Large intestine (tissue), 12 donors: ENCODE data around the gene SERTM2. TPM values are rescaled to one million over a fixed set of nuclear protein-coding genes. Genes with fewer than 3 reads are reported as not detected.

Experiments used
- DNase-seq, 2 donors: peaks; one replicate each; pipeline versions ENCODE4 v3.0.0 to v3.0.0-alpha.2; 2013
- H3K27ac ChIP-seq: one replicate; pipeline ENCODE4 v1.5.1; 2013; ENCODE audit warnings: low read length
- H3K27me3 ChIP-seq: 2 replicates; pipeline ENCODE4 v1.6.1; 2013; ENCODE audit warnings: low read length; ENCODE audit not compliant: control insufficient read depth, insufficient read depth
- H3K36me3 ChIP-seq: 2 replicates; pipeline ENCODE4 v1.6.1; 2013; ENCODE audit warnings: low read length; ENCODE audit not compliant: control insufficient read depth, insufficient read depth
- H3K4me1 ChIP-seq: one replicate; pipeline ENCODE4 v1.6.1; 2013; ENCODE audit warnings: low read length; ENCODE audit not compliant: control insufficient read depth, insufficient read depth
- H3K4me3 ChIP-seq: one replicate; pipeline ENCODE4 v1.5.1; 2013; ENCODE audit warnings: low read length
- H3K9me3 ChIP-seq: one replicate; pipeline ENCODE4 v1.6.1; 2013; ENCODE audit warnings: mild to moderate bottlenecking, low read depth, low read length, moderate library complexity; ENCODE audit not compliant: control insufficient read depth
- WGBS: methylation state at CpG from one replicate; pipeline ENCODE4 v1.1.5; 2013; ENCODE audit warnings: low lambda C conversion rate; ENCODE audit not compliant: insufficient coverage; 5-methylcytosine and 5-hydroxymethylcytosine counted together
- long read RNA-seq, 11 donors: transcript quantifications; one replicate each; lab custom pipeline, GENCODE V29; 2026
- polyA plus RNA-seq: library from polyadenylated mRNA; unstranded; fragments of 120-200 nt; gene quantifications from one replicate; pipeline ENCODE4 v1.2.1, GENCODE V29; 2013

The SERTM2 gene
- polyA plus RNA-seq: 0.30 TPM
- long read RNA-seq, donor 1: 0 reads
- long read RNA-seq, donor 2: 0 reads
- long read RNA-seq, donor 3: 0 reads
- long read RNA-seq, donor 4: 0 reads
- long read RNA-seq, donor 5: 0 reads
- long read RNA-seq, donor 6: 0 reads
- long read RNA-seq, donor 7: 0 reads
- long read RNA-seq, donor 8, full-length matches to known transcripts: 1 of 1 reads
- long read RNA-seq, donor 8, partial matches to known transcripts: 0 of 1 reads
- long read RNA-seq, donor 8, other reads (novel, unspliced or antisense): 0 of 1 reads
- long read RNA-seq, donor 9: 0 reads
- long read RNA-seq, donor 10: 0 reads
- long read RNA-seq, donor 11: 0 reads

DNA sequence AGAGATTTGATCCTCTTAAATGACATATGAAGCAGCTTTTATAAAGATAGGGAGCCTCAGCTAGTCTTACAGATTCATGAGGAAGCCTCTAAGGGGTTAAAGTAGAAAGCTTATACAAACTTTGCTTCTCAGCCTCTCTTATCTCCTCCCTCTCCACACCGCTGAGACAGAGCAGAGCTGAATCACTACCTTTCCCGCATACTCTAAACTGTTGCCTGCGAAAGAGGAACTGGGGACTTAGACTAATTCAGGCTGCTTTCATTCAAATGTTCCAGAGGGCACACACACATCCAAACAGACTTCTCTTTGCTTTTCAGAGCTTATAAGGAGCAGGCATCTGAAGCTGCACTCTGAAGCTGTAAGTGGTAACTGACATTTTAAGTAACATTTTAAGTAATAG is at the start of gene SERTM2:
Gene SERTM2 (plus strand): TSS at position 169 of the 400 bp plus-strand sequence. CDS start 7,213 bp downstream, outside the sequence.
- H3K27ac ChIP-seq: no peak within 1 kb of the TSS
- H3K9me3 ChIP-seq: no peaks in the 10 kb centered on the region
- H3K4me1 ChIP-seq: no peaks in the 10 kb centered on the region
- no peak within 1 kb of the TSS for H3K4me3 ChIP-seq
- DNase-seq: no peak
- no peaks in the 10 kb centered on the region for H3K27me3 ChIP-seq
- H3K36me3 ChIP-seq: no peaks in the 10 kb centered on the region
- no CpG with 5 or more reads among the region's 3 CpGs for WGBS

DNA sequence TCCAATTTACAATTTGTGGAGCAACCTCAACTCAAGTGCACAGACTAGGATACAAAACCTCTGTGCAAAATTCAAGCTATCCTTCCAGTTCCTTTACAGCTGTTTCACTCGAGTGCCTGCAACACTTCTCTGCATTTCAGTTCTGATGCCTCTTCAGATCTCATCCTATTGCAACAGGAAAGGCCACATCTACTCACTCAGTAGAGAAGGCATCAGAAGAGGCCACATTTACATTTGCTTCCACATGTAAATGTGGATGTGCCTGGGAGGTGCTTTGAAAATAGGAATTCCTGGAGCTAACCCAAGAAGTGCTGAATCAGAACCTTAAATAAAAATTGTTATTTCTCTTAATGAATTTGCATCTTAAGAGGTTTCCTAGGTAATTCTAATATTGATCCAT is 45.8 kb upstream of the SERTM2 start:
- no peaks in the 10 kb centered on the region for H3K9me3 ChIP-seq

GRCh38 chrX:111467896-111468295 is 43.5 kb upstream of the SERTM2 start:
- no peaks in the 10 kb centered on the region for H3K27me3 ChIP-seq
- WGBS: no CpG with 5 or more reads among the region's 1 CpG
- H3K9me3 ChIP-seq: no peaks in the 10 kb centered on the region
- DNase-seq: no peak
- H3K36me3 ChIP-seq: no peaks in the 10 kb centered on the region
- H3K4me1 ChIP-seq: no peaks in the 10 kb centered on the region
- no peak overlapping the region for H3K27ac ChIP-seq
- no peak overlapping the region for H3K4me3 ChIP-seq

More for the DNA sequence above, 45.8 kb upstream of the SERTM2 start:
- no peak for DNase-seq
- Histone ChIP-seq H3K27ac (no peak overlapping the region), H3K4me3 (no peak overlapping the region), H3K27me3 (no peaks in the 10 kb centered on the region), H3K4me1 (no peaks in the 10 kb centered on the region), H3K36me3 (no peaks in the 10 kb centered on the region)
- WGBS: no CpG with 5 or more reads among the region's 1 CpG

DNA sequence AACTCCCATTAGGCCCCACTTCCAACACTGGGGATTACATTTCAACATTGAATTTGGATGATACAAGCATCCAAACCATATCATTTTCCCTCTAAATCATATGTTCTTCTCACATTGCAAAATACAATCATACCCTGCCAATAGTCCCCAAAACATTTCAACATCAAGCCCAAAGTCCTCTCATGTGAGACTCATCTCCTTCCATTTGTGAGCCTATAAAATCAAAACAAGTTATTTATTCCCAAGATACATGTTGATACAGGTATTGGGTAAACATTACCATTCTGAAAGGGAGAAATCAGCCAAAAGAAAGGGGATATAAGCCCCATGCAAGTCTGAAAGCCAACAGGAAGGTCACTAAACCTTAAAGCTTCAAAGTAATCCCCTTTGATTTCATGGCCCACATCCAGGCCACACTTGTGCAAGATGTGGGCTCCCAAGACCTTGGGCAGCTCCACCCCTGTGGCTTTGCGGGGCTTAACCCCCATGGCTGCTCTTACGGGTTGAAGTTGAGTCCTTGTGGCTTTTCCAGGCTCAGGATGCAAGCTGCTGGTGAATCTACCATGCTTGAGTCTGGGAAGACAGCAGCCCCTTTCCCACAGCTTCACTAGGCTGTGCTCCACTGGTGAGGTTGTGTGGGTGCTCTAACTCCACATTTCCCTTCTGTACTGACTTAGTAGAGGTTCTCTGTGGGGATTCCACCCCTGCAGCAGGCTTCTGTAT is 40.6 kb upstream of the SERTM2 start:
- no peak overlapping the region for H3K4me3 ChIP-seq
- no peak for DNase-seq
- no peaks in the 10 kb centered on the region for H3K4me1 ChIP-seq
- H3K9me3 ChIP-seq: no peaks in the 10 kb centered on the region
- no peaks in the 10 kb centered on the region for H3K36me3 ChIP-seq
- no peak overlapping the region for H3K27ac ChIP-seq
- no CpG with 5 or more reads among the region's 2 CpGs for WGBS
- no peaks in the 10 kb centered on the region for H3K27me3 ChIP-seq

GRCh38 chrX:111481896-111482295 is 29.5 kb upstream of the SERTM2 start:
- Histone ChIP-seq H3K4me1 (no peaks in the 10 kb centered on the region), H3K27ac (no peak overlapping the region), H3K27me3 (no peaks in the 10 kb centered on the region), H3K36me3 (no peaks in the 10 kb centered on the region), H3K4me3 (no peak overlapping the region), H3K9me3 (no peaks in the 10 kb centered on the region)
- no peak for DNase-seq

DNA sequence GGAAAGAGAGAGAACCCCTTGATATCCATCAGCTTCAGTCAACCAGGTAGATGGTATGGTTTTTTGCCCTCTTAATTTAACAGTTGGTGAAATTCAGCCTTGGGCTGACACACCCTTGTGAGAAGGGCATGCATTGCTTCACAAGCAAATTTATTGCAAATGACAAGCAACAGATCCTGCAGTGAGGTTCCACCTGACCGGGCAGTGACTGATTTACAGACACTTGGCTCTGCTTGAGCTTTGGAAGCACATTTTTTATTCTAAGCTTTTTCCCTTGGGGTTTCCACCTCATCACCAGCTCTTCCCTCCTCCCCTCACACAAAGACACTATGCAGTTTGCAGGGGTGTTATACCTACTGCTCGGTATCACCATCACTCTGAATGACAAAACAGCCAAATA is 28.3 kb upstream of the SERTM2 start:
- no peak for DNase-seq
- Histone ChIP-seq H3K4me1 (no peaks in the 10 kb centered on the region), H3K4me3 (no peak overlapping the region), H3K9me3 (no peaks in the 10 kb centered on the region), H3K27me3 (no peaks in the 10 kb centered on the region), H3K27ac (no peak overlapping the region), H3K36me3 (no peaks in the 10 kb centered on the region)
- no CpG with 5 or more reads among the region's 2 CpGs for WGBS

- Histone ChIP-seq H3K27me3 (no peaks in the 10 kb centered on the region), H3K4me1 (no peaks in the 10 kb centered on the region), H3K4me3 (no peak overlapping the region), H3K36me3 (no peaks in the 10 kb centered on the region), H3K27ac (no peak overlapping the region), H3K9me3 (no peaks in the 10 kb centered on the region)
- no peak for DNase-seq
Measured at GRCh38 chrX:111483881-111484280, 27.6 kb upstream of the SERTM2 start.

DNA sequence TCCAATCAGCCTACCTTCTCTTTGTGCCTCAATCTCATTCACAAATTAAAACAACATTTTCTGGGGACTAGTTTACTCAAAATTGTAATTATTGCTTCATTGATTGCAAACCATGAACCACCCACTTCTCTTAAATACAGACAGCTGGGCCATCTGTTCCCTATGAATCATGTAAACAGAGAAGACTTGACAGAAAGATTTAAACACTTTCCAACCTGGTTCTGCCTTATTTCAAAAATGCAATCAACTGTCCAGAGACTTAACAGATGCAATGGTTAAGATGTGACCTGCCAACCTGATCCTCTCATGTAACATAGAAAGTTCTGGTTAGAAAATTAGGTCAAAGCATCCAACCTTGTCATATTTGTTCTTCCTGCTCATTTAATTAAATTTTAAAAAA is 20.8 kb upstream of the SERTM2 start:
- no peak for DNase-seq
- H3K4me3 ChIP-seq: no peak overlapping the region
- no peak overlapping the region for H3K27ac ChIP-seq
- H3K4me1 ChIP-seq: no peaks in the 10 kb centered on the region
- no peaks in the 10 kb centered on the region for H3K36me3 ChIP-seq
- no peaks in the 10 kb centered on the region for H3K27me3 ChIP-seq
- no peaks in the 10 kb centered on the region for H3K9me3 ChIP-seq

GRCh38 chrX:111492085-111492484 is 19.4 kb upstream of the SERTM2 start:
- H3K36me3 ChIP-seq: no peaks in the 10 kb centered on the region
- H3K4me3 ChIP-seq: no peak overlapping the region
- H3K27ac ChIP-seq: no peak overlapping the region
- no peaks in the 10 kb centered on the region for H3K4me1 ChIP-seq
- H3K27me3 ChIP-seq: no peaks in the 10 kb centered on the region
- DNase-seq: no peak
- WGBS: no CpG with 5 or more reads among the region's 4 CpGs
- no peaks in the 10 kb centered on the region for H3K9me3 ChIP-seq

- DNase-seq: no peak
- Histone ChIP-seq H3K27me3 (no peaks in the 10 kb centered on the region), H3K9me3 (no peaks in the 10 kb centered on the region), H3K36me3 (no peaks in the 10 kb centered on the region), H3K4me1 (no peaks in the 10 kb centered on the region), H3K27ac (no peak overlapping the region), H3K4me3 (no peak overlapping the region)
- WGBS: 100% methylated on average over 2 of the region's 3 CpGs
Measured at GRCh38 chrX:111498538-111499103, 12.8 kb upstream of the SERTM2 start.
